Activated T-cell treated with anti-CD3 and anti-CD28 coated beads, Interleukin-2, amount 50 U/mL, for 4 hours (primary cell): Measurements from ENCODE around the gene SCRN2. TPM values are rescaled to one million over a fixed set of nuclear protein-coding genes. Genes with fewer than 3 reads are reported as not detected.
A peak's percentile ranks its signal among the peaks of the same experiment; 100 is the strongest.

Experiments
- ATAC-seq, 2 donors: fragments of 200-7000 bp; cut with Tn5 transposase; one replicate each; pipeline ENCODE4 v1.10.0; 2021
- DNase-seq: peaks from one replicate; pipeline ENCODE4 v3.0.0-alpha.2; 2020
- H3K27me3 Mint-ChIP-seq: one replicate; pipeline ENCODE4 v1.8.0; 2021; ENCODE audit warnings: low read depth, mixed read lengths
- H3K36me3 Mint-ChIP-seq: one replicate; pipeline ENCODE4 v1.8.0; 2022; ENCODE audit warnings: mixed read lengths; ENCODE audit not compliant: insufficient read depth
- H3K4me1 Mint-ChIP-seq: one replicate; pipeline ENCODE4 v1.8.0; 2021; ENCODE audit warnings: low read depth, mixed read lengths
- H3K4me3 Mint-ChIP-seq: one replicate; pipeline ENCODE4 v1.8.0; 2021; ENCODE audit warnings: mild to moderate bottlenecking, moderate library complexity, mixed read lengths
- H3K9me3 Mint-ChIP-seq: one replicate; pipeline ENCODE4 v1.8.0; 2021; ENCODE audit warnings: mixed read lengths
- total RNA-seq, 3 donors: library from RNA; stranded (reverse); gene quantifications; one replicate each; pipeline ENCODE4 v1.2.1, GENCODE V29; 2021

SCRN2 gene
- total RNA-seq, 3 donors from 2014 or later, result 13.9 to 15.6 (median 14.5) TPM

DNA sequence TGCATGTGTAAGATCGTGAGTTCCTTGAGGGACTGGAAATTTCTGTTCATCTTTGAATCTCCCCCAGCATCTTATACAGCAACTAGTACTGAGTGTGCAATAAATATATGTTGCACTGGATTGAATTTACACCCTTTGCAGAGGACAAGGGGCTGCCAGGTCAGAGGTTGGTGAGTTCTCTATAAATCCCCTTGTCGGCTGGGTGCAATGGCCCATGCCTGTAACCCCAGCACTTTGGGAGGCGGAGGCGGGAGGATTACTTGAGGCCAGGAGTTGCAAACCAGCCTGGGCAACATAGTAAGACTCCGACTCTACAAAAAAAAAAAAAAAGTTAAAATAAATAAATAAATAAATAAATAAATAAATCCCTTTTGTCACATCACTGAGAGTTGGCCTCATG lies 19.3 kb upstream of the SCRN2 start:
- Mint-ChIP-seq H3K4me1 (peaks cover 11% of the 10 kb centered on the region), H3K9me3 (no peaks in the 10 kb centered on the region), H3K4me3 (no peak overlapping the region), H3K36me3 (no peaks in the 10 kb centered on the region), H3K27me3 (peaks cover 19% of the 10 kb centered on the region)
- DNase-seq (no peak), ATAC-seq (no peak)

DNA sequence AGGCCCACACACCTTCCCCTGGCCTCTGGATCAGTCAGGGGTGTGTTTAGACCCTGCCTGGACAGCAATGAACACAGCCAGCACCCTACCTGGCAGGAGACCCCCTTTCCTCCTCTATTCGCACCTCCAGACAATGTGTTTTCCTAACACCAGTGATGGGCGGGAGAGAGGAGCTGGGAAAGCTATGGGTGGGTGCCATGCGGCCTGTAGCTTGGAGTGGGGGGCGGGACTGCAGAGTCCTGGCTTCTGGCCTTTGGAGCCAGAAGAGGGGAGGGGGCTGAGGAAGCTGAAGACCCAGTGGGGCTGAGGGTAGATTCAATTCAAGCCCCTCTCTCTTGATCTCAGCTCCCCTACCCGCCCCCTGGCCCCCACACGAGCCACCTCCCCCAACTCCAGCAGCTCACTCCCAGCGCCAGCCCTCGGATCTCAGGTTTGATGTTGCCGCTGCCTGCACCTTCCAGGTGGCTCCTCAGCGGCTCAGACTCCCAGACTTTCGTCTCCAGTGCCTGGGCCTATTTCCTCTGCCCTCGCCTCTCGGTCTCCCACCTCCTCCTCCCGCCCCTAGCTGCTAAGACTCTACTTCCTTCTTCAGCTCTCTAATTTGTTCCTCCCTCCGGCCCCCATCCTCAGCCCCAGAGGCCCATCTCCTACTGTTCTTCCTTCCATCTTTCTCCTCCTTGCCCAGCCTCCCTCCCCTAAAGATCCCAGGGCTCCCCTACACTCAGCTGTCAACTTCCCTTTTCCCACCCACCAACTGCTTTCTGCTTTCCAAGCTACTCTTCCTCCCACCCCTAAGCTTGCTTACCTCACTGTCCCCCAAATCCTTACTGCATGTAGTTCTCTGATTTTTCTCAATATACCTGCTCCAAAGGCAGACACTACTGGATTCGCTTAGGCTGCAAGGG lies 16.7 kb upstream of the SCRN2 start:
- no peak overlapping the region for H3K4me3 Mint-ChIP-seq
- H3K36me3 Mint-ChIP-seq, result no peaks in the 10 kb centered on the region
- peaks cover 45% of the 10 kb centered on the region for H3K27me3 Mint-ChIP-seq
- DNase-seq, result no peak
- H3K4me1 Mint-ChIP-seq, result no peaks in the 10 kb centered on the region
- no peak for ATAC-seq
- no peaks in the 10 kb centered on the region for H3K9me3 Mint-ChIP-seq

DNA sequence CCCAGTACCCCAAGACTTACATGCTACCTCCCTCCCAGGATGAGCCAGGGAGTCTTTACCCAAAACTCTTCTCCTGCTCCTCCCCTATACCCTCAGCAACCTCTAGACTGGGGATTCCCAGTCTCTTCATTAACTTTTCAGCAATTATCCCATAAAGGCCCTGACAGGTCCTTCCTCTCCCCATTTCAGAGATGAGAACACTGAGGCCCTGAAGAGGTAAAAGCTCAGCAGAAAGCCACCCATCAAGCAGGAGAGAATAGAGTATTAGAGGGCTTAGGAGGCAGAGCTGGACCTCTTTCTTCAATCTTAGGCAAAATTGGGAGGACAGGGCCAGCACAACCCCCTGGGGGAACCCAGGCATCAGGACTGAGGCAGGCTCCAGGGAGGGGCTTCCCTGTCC lies 15.8 kb upstream of the SCRN2 start:
- ATAC-seq (no peak), DNase-seq (no peak)
- peaks cover 7% of the 10 kb centered on the region for H3K4me1 Mint-ChIP-seq
- H3K27me3 Mint-ChIP-seq, result peaks cover 54% of the 10 kb centered on the region
- H3K9me3 Mint-ChIP-seq, result no peaks in the 10 kb centered on the region
- H3K36me3 Mint-ChIP-seq, result no peaks in the 10 kb centered on the region
- no peak overlapping the region for H3K4me3 Mint-ChIP-seq

DNA sequence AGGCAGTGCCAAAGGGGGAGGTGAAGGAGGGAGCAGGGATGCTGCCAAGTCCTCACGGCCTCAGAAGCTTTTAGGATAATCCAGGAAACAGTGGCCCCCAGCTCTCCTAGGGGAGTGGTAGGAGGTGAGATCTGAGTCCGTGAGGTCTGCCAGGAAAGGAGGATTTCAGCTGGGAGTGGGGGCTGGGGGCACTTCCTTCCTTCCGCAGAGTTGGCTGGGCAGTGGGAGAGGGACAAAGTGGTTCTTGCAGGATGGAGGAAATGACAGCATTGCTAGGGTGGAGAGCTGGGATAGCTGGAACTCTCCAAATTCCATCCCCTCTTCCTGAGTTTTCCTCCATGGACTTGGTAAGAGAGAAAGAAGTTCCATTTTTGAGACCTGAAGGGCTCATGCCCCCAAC lies 14.7 kb upstream of the SCRN2 start:
- no peak for DNase-seq
- H3K36me3 Mint-ChIP-seq, result no peaks in the 10 kb centered on the region

DNA sequence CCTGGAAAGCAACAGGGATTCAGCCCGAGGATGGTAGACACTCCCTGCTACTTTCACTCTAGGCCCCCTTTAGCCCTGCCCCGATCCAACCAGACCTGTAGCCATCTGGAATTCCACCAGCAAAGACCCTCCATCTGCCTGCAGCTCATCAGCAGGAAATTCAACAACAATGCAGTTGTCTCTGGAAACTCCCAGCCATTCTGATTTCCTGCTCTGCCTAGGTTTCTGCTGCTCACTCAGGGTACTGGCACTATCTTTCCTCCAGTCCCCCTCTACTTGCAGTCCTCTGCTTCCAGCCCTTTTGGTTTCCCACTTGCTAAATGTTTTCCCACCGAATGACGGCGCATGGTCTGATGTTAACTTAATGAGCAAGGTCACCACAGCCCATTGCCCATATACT lies 12.5 kb upstream of the SCRN2 start:
- H3K9me3 Mint-ChIP-seq, result no peaks in the 10 kb centered on the region
- no peak for DNase-seq
- H3K36me3 Mint-ChIP-seq, result no peaks in the 10 kb centered on the region
- no peak overlapping the region for H3K4me3 Mint-ChIP-seq
- ATAC-seq, result no peak
- H3K27me3 Mint-ChIP-seq, result peaks cover 65% of the 10 kb centered on the region
- H3K4me1 Mint-ChIP-seq, result peaks cover 16% of the 10 kb centered on the region

More for the DNA sequence above, 14.7 kb upstream of the SCRN2 start:
- no peak for ATAC-seq
- no peak overlapping the region for H3K4me3 Mint-ChIP-seq
- H3K27me3 Mint-ChIP-seq, result peaks cover 57% of the 10 kb centered on the region
- H3K9me3 Mint-ChIP-seq, result no peaks in the 10 kb centered on the region
- peaks cover 11% of the 10 kb centered on the region for H3K4me1 Mint-ChIP-seq

DNA sequence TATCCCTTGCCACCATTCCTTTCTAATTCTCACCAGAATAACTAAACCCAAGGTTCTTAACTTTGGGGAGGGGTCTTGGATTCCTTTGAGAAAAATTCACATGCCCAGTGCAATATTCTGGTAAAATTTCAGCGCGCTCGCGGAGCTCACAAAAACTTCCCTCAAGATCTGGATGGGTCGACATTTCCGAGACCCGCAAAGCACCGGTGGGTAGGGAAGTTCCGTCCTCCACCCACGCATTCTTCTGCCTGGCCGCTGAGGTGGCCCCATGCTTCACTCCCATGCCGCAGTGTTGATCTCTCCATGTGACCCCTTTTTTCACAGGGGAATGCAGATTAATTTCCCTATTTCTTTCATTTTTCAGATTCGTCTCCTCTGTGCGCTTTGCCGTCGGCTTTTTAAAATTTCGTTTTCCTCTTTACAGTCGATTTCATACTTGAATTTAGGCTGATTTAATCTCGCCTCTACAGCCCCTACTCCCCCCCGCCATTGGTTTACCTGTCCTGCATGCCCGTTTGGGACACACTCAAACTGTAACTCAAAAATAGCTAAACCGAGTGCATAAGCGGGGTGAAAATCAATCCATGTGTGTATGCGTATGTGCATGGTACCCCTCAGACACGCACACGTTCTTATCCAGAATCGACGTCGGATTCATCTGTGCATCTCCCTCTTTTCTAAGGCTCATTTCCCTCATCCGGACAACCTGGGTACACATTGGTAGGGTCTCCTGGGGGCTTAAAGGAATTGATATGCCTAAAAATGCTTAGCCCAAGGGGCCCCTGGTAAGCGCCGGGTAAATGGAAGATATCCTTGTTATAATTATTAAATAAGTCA lies 11.3 kb upstream of the SCRN2 start:
- Mint-ChIP-seq H3K9me3 (no peaks in the 10 kb centered on the region), H3K4me3 (peak overlapping the region; percentile 11), H3K4me1 (peaks cover 16% of the 10 kb centered on the region), H3K36me3 (no peaks in the 10 kb centered on the region), H3K27me3 (peaks cover 71% of the 10 kb centered on the region)
- no peak for DNase-seq
- no peak for ATAC-seq

DNA sequence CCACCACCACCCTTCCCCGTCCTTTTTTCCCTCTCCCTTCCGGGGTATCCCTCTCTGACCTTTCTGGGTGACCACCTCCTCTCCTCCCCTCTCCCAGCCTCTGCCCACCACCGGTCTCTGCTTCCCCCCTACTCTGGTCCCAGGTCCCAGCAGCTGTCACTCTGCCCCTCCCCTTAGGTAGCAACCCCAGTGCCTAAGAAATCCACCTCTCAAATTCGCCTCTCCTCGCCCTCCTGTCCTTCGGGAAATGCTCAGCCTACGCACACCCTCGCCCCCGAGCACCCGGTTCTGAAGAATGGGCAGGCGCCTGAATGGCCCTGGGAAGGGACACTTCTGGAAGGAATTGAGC lies 10.7 kb upstream of the SCRN2 start:
- no peak for ATAC-seq
- peak overlapping the region; percentile 11 for H3K4me3 Mint-ChIP-seq
- H3K36me3 Mint-ChIP-seq, result no peaks in the 10 kb centered on the region
- no peak for DNase-seq
- no peaks in the 10 kb centered on the region for H3K9me3 Mint-ChIP-seq
- H3K4me1 Mint-ChIP-seq, result peaks cover 20% of the 10 kb centered on the region
- H3K27me3 Mint-ChIP-seq, result peaks cover 77% of the 10 kb centered on the region

DNA sequence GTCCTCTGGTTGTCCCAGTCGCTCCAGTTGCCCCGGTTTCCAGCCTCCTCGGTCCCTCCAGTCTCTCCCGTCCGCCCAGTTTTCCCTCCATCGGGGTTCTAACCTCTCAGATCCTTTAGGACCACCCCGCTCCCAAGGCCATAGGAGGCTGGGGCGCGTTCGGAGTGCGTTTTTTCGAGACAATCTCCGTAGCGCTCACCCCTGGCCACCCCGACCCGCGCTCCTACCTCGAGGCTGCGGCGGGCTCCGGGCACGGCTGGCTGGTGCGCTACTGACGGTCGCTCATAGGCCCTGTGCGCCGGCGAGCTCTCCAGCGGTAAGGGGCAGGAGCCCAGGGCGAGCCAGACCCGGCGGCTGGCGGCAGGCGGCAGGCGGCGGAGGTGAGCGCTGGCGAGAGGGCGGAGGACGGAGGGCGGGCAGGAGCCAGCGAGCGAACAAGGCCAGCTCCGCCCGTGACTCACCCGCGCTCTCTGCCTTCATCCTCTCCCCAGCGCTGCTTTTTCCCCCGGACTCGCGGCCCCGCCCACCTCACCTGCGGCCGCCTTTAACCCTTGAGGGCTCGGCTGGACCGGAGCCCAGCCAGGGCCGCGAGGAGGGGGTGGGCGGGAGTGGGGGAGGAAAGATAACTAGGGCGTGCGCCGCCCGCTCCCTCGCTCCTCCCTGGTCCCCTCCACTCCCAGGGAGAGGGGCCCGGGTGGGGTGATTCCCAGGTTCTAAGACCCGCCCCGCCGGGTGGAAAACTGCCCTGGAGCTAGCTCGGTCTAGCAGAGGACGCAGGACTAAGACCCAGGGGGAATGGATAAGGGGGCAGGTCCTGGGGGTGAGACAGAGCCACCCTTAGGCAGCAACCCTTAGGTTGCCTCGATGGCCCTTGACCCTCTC lies 9.9 kb upstream of the SCRN2 start, which contains the start of gene SP6:
TSS of gene SP6 (minus strand) at position 472 of the 882 bp plus-strand sequence. CDS start 2,734 bp downstream, outside the sequence.
- peaks cover 20% of the 10 kb centered on the region for H3K4me1 Mint-ChIP-seq
- ATAC-seq, result peak; percentile 91

DNA sequence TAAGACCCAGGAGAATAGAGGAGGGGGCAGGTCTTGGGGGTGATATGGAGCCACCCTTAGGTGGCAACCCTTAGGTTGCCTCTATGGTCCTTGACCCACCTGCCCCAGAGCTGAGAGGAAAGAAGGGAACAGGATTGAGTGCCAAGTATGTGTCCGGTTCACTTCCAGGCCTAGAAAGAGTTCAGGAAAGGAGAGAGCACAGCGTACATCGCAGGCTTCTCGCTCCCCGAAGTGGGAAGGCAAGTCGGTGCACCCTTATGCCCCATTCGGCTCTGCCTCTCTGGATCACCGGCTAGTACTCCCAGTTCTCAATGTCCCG lies 9.3 kb upstream of the SCRN2 start:
- Mint-ChIP-seq H3K4me1 (peaks cover 20% of the 10 kb centered on the region), H3K4me3 (peak overlapping the region; percentile 51), H3K9me3 (no peaks in the 10 kb centered on the region), H3K36me3 (no peaks in the 10 kb centered on the region), H3K27me3 (peaks cover 85% of the 10 kb centered on the region)
- DNase-seq, result no peak
- ATAC-seq, result no peak

More for the DNA sequence above, 9.9 kb upstream of the SCRN2 start, which contains the start of gene SP6:
- H3K36me3 Mint-ChIP-seq, result no peaks in the 10 kb centered on the region
- peak within 1 kb of the TSS; percentile 51 for H3K4me3 Mint-ChIP-seq
- H3K9me3 Mint-ChIP-seq, result no peaks in the 10 kb centered on the region
- peak; percentile 69 for DNase-seq
- H3K27me3 Mint-ChIP-seq, result peaks cover 85% of the 10 kb centered on the region

DNA sequence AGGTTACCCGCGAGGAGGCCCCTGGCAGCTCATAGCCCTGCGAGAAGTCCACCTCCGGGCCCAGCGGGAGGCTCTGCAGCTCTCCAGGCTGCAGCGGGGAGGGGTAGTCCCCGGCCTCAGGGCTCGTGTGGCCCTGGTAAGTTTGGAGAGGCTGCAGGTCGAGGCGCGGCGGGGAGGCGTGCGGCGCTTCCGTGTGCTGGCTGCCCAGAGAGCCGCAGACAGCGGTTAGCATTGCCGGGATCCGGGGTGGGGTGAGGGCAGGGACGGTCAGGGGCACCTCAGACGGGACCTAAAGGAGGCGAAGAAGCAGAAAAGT lies 7.1 kb upstream of the SCRN2 start:
- Mint-ChIP-seq H3K9me3 (no peaks in the 10 kb centered on the region), H3K36me3 (no peaks in the 10 kb centered on the region), H3K4me1 (peaks cover 20% of the 10 kb centered on the region)

DNA sequence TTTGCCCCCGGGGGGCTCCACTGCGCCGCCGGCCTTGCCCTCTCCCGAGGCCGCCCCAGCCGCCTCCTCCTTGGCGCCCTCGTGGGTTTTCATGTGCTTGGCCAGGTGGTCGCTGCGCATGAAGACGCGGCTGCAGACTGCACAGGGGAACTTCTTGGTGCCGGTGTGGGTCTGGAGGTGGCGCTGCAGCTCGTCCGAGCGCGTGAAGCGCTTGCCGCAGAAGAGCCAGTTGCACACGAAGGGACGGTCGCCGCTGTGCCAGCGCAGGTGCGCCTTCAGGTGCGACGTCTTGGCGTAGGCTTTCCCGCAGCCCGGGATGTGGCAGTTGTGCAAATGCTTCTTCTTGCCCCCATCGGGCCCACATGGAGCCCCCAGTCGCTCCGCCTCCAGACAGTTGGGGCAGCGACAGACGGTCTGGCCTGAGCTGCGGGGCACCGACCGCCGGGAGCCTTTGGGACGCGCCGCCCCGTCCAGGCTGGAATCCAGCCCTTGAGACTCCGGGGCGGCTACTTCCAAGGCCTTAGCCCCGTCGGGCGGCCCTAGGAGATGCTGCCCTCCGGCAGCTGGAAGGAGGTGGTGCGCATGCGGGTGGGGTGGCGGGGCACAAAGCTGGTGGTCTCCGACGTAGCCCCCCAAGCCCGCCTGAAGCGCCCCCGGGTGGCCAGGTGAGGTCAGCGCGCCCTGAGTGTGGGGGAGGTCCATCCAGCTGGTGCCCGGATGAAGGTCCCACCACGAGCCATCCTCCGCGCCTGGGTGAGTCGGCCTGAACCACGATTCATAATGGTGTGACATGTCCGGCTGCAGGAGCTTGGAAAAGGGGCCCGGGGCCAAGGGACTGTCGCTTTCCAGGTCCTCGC lies 6.5 kb upstream of the SCRN2 start:
- H3K36me3 Mint-ChIP-seq, result no peaks in the 10 kb centered on the region
- peaks cover 67% of the 10 kb centered on the region for H3K27me3 Mint-ChIP-seq
- no peaks in the 10 kb centered on the region for H3K9me3 Mint-ChIP-seq
- DNase-seq (no peak), ATAC-seq (peak in 1 of 2 donors; percentile 19)
- H3K4me3 Mint-ChIP-seq, result no peak overlapping the region
- peaks cover 24% of the 10 kb centered on the region for H3K4me1 Mint-ChIP-seq

More for the DNA sequence above, 7.1 kb upstream of the SCRN2 start:
- no peak for ATAC-seq
- no peak for DNase-seq
- Mint-ChIP-seq H3K4me3 (no peak overlapping the region), H3K27me3 (peaks cover 73% of the 10 kb centered on the region)

DNA sequence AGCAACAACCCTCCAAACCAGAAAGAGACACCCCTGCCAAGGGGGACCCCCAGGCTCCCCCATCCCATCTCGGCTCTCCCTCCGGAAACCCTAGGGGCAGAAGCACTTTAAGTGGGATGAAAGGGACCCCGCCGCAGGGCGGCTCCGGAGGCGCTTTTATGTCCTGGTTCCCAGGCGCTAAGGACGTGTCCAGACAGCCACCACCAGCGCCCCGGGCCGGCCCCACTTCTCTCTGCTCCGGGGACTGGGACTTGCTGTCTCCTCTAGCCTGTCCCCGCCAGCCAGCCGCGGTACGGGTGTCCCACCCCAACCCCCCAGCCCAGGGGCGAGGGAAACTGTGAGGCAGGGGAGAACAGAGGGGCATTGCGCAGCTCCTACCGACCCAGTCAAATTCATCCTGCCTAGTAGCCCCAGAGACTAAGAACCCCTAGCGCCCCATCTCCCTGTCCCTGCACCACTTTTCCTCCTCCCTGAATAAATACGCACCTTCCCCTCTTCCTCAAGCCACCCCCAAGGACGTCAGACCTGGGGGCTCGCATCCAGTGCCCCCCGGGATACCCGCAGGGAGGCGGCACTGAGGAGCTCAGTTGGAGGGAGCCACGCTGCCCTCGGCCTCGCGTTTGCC lies 5.8 kb upstream of the SCRN2 start:
- ATAC-seq (no peak), DNase-seq (no peak)
- Mint-ChIP-seq H3K36me3 (no peaks in the 10 kb centered on the region), H3K27me3 (peaks cover 60% of the 10 kb centered on the region), H3K9me3 (no peaks in the 10 kb centered on the region), H3K4me3 (no peak overlapping the region), H3K4me1 (peaks cover 25% of the 10 kb centered on the region)

DNA sequence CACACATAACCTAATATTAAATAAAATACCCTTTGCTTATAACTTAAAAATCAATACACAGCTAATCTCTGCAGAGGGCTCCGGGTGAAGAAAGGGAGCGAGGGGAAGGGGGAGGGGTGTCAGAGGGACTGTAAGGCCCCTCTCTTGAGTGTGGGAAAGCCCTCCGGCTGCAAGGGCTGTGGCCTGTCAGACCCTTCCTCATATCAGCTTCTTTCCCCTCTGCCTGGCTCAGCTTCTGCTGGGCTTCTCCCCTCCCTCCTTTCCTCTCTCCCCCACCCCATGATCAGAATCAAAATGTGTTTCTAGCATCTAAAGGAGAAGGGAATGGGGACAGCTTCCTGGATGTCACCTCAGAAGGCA lies 4.6 kb upstream of the SCRN2 start:
- Mint-ChIP-seq H3K9me3 (no peaks in the 10 kb centered on the region), H3K36me3 (no peaks in the 10 kb centered on the region), H3K4me3 (no peak overlapping the region), H3K4me1 (peaks cover 28% of the 10 kb centered on the region), H3K27me3 (peaks cover 57% of the 10 kb centered on the region)
- ATAC-seq, result no peak
- no peak for DNase-seq
